AG04449 (cell line): ENCODE measurements around the gene FGF1.

ENCODE experiments used
- CTCF ChIA-PET: fragments of 350-600 bp; formaldehyde crosslinking; extraction: SDS; loops from one replicate; lab custom pipeline; 2021; ENCODE audit warnings: antibody characterized with exemption; lab: Yijun Ruan, JAX
- POLR2A ChIA-PET: fragments of 400-600, 350-600 bp; formaldehyde crosslinking; extraction: SDS; loops from one replicate; lab custom pipeline; 2020; ENCODE audit warnings: antibody characterized with exemption, inconsistent platforms; lab: Yijun Ruan, JAX
- DNase-seq: peaks from one replicate; pipeline ENCODE4 v3.0.0-alpha.2; 2010; ENCODE audit warnings: low read depth, low spot score
- H3K4me3 ChIP-seq: 2 replicates; pipeline ENCODE4 v1.5.1; 2011; ENCODE audit warnings: low read depth, mild to moderate bottlenecking, control low read depth, low read length
- CTCF ChIP-seq: IDR thresholded peaks from one replicate; pipeline ENCODE4 v1.5.1; 2011; ENCODE audit warnings: mild to moderate bottlenecking, moderate library complexity, low read length, control low read depth, inconsistent platforms; ENCODE audit not compliant: insufficient read depth; ENCODE audit errors: missing control alignments

Gene FGF1

GRCh38 chr5:142569905-142570304, 116.0 kb downstream of the FGF1 start:
- ChIA-PET CTCF (interaction anchor here (1.4 kb wide), 1 partner anchor 21 kb away, joined by 7 read pairs; no protein-coding TSS in a partner anchor), POLR2A (no interaction called here)
- H3K4me3 ChIP-seq, result no peak overlapping the region
- TF ChIP-seq CTCF, result no peak
- no peak for DNase-seq

- no peak for DNase-seq
- no peak for TF ChIP-seq CTCF
- POLR2A ChIA-PET, result interaction anchor here (1.2 kb wide), 1 partner anchor 244 kb away, joined by 3 read pairs; the partner anchor contains the start of gene SPRY4
- CTCF ChIA-PET, result interaction anchor here (1.4 kb wide), 1 partner anchor 20 kb away, joined by 7 read pairs; no protein-coding TSS in a partner anchor
- no peak overlapping the region for H3K4me3 ChIP-seq
Observed at GRCh38 chr5:142568996-142569335, 116.9 kb downstream of the FGF1 start.

GRCh38 chr5:142568283-142568995, 117.5 kb downstream of the FGF1 start:
- ChIA-PET POLR2A (interaction anchor here (1.2 kb wide), 1 partner anchor 244 kb away, joined by 3 read pairs; the partner anchor contains the start of gene SPRY4), CTCF (interaction anchor here (0.9 to 1.4 kb wide), 5 partner anchors 9 to 25 kb away, joined by 3 to 7 read pairs (median 3); no protein-coding TSS in a partner anchor)
- no peak for DNase-seq
- TF ChIP-seq CTCF, result no peak
- no peak overlapping the region for H3K4me3 ChIP-seq

DNA sequence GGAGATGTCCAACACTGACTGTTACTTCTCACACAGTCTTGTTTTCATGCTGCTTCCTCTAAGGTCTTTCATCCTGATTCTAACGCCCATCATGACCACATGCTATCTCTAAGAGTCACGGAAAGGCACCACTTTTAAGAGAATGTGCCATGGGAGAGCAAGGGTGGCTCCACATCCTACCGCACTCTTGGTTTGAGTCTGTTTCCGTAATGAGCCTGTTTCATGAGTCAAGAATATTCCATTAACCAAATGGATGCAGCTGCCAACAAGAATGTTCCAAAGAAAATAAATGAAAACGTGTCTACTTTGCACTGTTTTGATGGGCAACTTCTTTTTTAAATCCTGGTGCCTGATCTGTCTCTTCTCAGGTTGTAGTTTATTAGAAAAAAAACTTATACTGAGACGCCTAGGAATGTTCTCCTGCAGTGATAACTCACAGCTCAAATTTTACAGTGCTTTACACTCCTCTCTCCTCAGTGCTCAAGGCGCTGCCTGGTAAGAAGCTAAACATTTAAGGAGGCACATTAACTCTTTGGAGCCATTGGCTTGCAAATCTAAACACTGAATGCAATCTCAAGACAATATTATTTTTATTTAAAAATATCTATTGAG, 124.3 kb downstream of the FGF1 start:
- CTCF ChIA-PET, result interaction anchor here (0.6 to 4.1 kb wide), 8 partner anchors 12 to 421 kb away, joined by 3 to 26 read pairs (median 4); no protein-coding TSS in a partner anchor
- no peak for DNase-seq
- POLR2A ChIA-PET, result interaction anchor here (1.3 kb wide), 1 partner anchor 237 kb away, joined by 3 read pairs; the partner anchor contains the start of gene SPRY4

DNA sequence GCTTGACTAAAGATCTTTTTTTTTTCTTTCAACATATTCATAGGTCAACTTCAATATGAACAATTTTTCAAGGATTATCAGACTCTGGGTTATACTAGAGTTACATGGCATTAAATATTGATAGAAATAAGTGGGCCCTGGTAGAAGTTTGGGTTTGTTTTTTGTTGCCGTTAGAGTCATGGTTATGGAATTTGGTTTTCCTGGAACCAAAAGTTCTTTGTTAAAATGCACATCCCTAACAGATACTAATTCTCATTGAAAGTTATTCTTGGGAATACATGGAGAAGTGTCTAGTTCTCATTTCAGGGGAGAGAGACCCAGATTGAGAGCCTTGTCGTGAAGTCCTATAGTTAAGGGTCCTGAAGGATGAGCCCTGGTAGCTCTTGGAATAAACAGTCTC, 124.9 kb downstream of the FGF1 start:
- DNase-seq, result no peak
- CTCF ChIA-PET, result interaction anchor here (1.1 to 4.1 kb wide), 3 partner anchors 12 to 138 kb away, joined by 4 to 26 read pairs (median 5); no protein-coding TSS in a partner anchor

More for the DNA sequence above, 124.3 kb downstream of the FGF1 start:
- no peak overlapping the region for H3K4me3 ChIP-seq
- no peak for TF ChIP-seq CTCF

More for the DNA sequence above, 124.9 kb downstream of the FGF1 start:
- TF ChIP-seq CTCF, result no peak
- no peak overlapping the region for H3K4me3 ChIP-seq
- POLR2A ChIA-PET, result interaction anchor here (1.3 kb wide), 1 partner anchor 236 kb away, joined by 3 read pairs; the partner anchor contains the start of gene SPRY4
